Endothelial cell of umbilical vein (primary cell): ENCODE data around the gene GPR78.

Source experiments
- EZH2 ChIP-seq: IDR thresholded peaks from 2 replicates; pipeline ENCODE4 v1.6.1; 2012; ENCODE audit warnings: borderline replicate concordance, low read depth, mild to moderate bottlenecking, moderate library complexity, low read length, inconsistent platforms; ENCODE audit not compliant: severe bottlenecking
- POLR2A ChIP-seq: IDR thresholded peaks from 2 replicates; pipeline ENCODE4 v1.6.1; 2012; ENCODE audit warnings: low read depth, mild to moderate bottlenecking, control low read depth, low read length
- POLR2AphosphoS5 ChIP-seq: IDR thresholded peaks from 2 replicates; pipeline ENCODE4 v1.6.1; 2012; ENCODE audit warnings: low read depth, mild to moderate bottlenecking, control low read depth, low read length, moderate library complexity; ENCODE audit not compliant: insufficient read depth
- TF ChIP-seq, protein P1 (sequence below), 2 donors: IDR thresholded peaks; 1 replicate in 1 of 2; 2 replicates in 1 of 2; pipeline ENCODE4 v1.5.1; 2011; ENCODE audit warnings: low read length in 2 of 2, mild to moderate bottlenecking in 2 of 2, moderate library complexity in 2 of 2, control low read depth in 1 of 2, inconsistent platforms in 1 of 2, low read depth in 1 of 2; ENCODE audit not compliant: insufficient read depth in 1 of 2; ENCODE audit errors: extremely low read depth in 1 of 2

DNA sequence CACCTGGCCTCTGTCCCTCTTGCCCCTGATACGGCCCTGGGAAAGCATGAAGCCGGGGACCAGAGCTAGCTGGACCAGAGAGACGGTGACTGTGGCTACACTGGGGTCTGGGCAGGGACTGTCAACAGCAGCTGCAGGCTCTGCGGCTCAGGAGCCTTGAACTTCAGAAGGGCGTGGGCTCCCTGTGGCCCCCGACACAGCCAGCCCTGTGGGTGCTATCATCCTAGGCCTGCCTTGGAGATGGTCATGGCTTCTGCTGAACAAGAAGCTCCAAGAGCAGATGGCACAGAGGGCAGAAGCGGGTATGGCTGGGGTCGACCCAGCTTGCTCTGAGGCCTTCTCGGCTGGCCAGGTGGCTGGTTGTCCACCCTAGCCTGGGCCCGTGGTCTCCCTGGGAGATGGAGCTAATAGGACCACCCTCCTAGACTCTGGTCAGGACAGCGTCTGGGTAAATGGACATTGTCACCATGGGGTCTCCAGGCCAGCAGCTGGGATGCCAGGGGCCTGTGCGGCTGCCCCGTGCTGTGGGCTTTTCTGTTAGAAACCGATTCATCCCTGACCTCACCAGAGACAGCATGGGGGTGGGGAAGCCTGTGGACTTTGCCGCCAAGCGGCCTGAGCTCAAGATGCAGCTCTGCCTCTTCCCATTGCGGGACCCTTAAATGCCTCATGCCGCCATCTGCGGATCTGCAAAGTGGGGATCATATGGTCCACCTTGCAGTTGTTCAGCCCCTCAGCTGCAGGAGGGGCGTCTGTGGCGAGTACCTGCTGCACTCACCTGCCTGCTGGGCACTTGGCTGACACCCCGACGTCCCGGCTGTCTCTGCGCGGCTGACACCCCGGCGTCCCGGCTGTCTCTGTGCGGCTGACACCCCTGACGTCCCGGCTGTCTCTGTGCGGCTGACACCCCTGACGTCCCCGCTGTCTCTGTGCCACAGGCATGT lies 33.5 kb downstream of the GPR78 start:
- TF ChIP-seq, protein P1, sequence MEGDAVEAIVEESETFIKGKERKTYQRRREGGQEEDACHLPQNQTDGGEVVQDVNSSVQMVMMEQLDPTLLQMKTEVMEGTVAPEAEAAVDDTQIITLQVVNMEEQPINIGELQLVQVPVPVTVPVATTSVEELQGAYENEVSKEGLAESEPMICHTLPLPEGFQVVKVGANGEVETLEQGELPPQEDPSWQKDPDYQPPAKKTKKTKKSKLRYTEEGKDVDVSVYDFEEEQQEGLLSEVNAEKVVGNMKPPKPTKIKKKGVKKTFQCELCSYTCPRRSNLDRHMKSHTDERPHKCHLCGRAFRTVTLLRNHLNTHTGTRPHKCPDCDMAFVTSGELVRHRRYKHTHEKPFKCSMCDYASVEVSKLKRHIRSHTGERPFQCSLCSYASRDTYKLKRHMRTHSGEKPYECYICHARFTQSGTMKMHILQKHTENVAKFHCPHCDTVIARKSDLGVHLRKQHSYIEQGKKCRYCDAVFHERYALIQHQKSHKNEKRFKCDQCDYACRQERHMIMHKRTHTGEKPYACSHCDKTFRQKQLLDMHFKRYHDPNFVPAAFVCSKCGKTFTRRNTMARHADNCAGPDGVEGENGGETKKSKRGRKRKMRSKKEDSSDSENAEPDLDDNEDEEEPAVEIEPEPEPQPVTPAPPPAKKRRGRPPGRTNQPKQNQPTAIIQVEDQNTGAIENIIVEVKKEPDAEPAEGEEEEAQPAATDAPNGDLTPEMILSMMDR (IDR thresholded peaks at IDR 0.05; ENCODE audit: extremely low read depth in 1 of 2, insufficient read depth in 1 of 2, low read depth in 1 of 2, low read length in 2 of 2) = no peak
- TF ChIP-seq EZH2 (no peak), POLR2A (no peak), POLR2AphosphoS5 (no peak)
